ENCODE data around the gene ZFY.

Gene ZFY

DNA sequence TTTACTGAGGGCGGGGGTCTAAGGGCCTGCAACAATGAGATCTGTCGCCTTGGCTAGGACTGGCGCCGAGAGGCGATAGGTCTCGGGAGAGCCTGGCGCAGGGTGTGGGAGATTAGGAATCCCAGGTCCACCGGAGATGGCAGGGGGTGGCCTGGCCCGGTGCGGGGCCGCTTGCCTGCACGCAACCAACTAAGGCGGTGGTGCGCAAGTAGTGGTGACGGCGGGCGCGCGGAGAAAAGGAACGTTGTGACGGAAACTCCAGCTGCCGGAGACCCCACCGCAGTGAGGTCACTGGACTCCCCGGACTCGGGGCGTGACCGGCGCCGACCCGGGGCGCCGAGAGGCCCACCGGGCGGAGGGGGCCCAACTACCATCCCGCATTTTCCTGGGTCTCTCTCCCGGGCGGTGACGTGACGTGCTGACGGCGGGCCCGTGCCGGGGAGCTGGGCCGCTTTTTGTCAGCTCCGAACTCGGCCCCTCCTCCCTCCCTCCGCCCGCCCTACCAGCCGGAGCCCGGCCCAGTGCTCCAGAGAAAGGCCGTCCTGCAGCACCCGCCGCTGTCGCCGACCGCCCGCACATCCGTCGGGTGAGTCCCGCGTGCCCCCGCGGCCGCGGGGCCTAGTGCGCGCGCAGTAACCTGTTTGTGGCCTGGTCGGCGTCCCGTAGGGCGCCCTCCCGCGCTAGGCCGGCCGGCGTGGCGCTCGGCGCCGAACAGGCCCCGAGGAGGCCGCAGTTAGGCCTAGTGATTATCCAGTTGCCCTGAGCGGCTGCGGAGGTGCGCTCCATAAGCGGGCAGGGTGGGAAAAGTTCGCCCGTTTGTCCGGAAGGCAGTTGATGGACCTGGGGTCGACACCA is at the start of gene ZFY:
Gene ZFY, plus strand, starts transcription at position 521 of the 855 bp plus-strand sequence. CDS start 18,556 bp downstream, outside the sequence.
- TF ChIP-seq CTCF (IDR thresholded peaks at IDR 0.05), result no peak
- H3K27ac ChIP-seq, result no peak within 1 kb of the TSS
- DNase-seq (ENCODE audit: low spot score), result no peak
- no peak within 1 kb of the TSS for H3K4me3 ChIP-seq

DNA sequence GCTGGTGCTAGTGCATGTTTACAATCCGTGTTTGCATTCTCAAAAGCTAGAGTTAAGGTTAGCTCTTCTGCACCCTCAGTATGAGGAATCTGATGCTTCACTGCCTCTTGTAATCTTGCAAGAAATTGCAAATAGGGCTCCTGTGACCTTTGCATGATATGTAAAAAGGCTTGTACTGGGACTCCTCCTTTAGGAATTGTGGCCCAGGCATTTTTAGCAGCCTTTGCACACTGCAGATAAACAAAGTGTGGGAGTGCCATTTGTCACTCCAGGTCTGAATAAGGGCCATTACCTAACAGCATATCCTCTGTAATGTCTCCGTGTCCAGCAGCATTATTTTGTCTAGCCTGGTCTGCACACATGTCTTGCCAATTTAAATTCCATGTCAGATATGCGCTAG is 49.3 kb upstream of the ZFY start:
- Histone ChIP-seq H3K27ac (no peak overlapping the region), H3K4me3 (no peak overlapping the region)
- no peak for TF ChIP-seq CTCF (IDR thresholded peaks at IDR 0.05)
- DNase-seq (ENCODE audit: low spot score), result no peak

- DNase-seq (ENCODE audit: low spot score), result no peak
- Histone ChIP-seq H3K4me3 (no peak overlapping the region), H3K27ac (no peak overlapping the region)
- no peak for TF ChIP-seq CTCF (IDR thresholded peaks at IDR 0.05)
Measured at GRCh38 chrY:2887386-2887785, 47.8 kb upstream of the ZFY start.

- no peak for TF ChIP-seq CTCF (IDR thresholded peaks at IDR 0.05)
- no peak for DNase-seq (ENCODE audit: low spot score)
- Histone ChIP-seq H3K4me3 (no peak overlapping the region), H3K27ac (no peak overlapping the region)
Measured at GRCh38 chrY:2887955-2888354, 47.2 kb upstream of the ZFY start.

GRCh38 chrY:2893471-2893870 is 41.7 kb upstream of the ZFY start:
- no peak for TF ChIP-seq CTCF (IDR thresholded peaks at IDR 0.05)
- Histone ChIP-seq H3K27ac (no peak overlapping the region), H3K4me3 (no peak overlapping the region)
- DNase-seq (ENCODE audit: low spot score), result no peak

GRCh38 chrY:2896050-2896449 is 39.1 kb upstream of the ZFY start:
- no peak for TF ChIP-seq CTCF (IDR thresholded peaks at IDR 0.05)
- Histone ChIP-seq H3K4me3 (no peak overlapping the region), H3K27ac (no peak overlapping the region)
- no peak for DNase-seq (ENCODE audit: low spot score)

DNA sequence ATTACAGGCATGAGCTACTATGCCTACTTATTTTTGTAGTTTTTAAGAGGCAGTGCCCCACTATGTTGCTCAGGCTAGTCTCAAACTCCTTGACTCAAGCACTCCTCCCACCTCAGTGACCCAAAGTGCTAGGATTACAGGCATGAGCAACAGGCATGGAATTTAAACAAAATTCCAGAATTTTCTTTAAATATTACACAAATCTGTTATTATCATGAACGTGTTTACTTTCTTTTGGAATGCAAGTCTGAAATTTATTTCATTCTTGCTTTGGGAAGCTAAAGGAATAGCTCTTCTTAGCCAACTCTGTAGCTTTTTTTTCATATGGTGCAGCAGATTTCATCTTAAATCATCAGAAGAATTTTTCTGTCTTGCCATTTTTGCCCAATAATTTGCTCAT is 27.8 kb upstream of the ZFY start:
- no peak for DNase-seq (ENCODE audit: low spot score)
- Histone ChIP-seq H3K4me3 (no peak overlapping the region), H3K27ac (no peak overlapping the region)
- TF ChIP-seq CTCF (IDR thresholded peaks at IDR 0.05), result no peak

Data from coronary artery (tissue), 2 donors.